Neural progenitor cell (in vitro differentiated cells): ENCODE results near the gene TUBA4B. TPM values are rescaled to one million over a fixed set of nuclear protein-coding genes. Genes with fewer than 3 reads are reported as not detected.

Experiments
- DNase-seq: peaks from one replicate; pipeline ENCODE4 v3.0.0-alpha.2; 2016; ENCODE audit warnings: low spot score
- H2AFZ ChIP-seq: fragments of 200-600 bp; sonication (generic); replicated peaks from 2 replicates; pipeline ENCODE4 v1.6.1; 2016; ENCODE audit warnings: antibody characterized with exemption
- H3F3A ChIP-seq: fragments of 200-600 bp; sonication (generic); 2 replicates; pipeline ENCODE4 v1.6.1; 2016; ENCODE audit warnings: antibody characterized with exemption, low read depth
- H3K27ac ChIP-seq: fragments of 200-600 bp; sonication (generic); 2 replicates; pipeline ENCODE4 v1.5.1; 2016; ENCODE audit warnings: mild to moderate bottlenecking
- H3K27me3 ChIP-seq: fragments of 200-600 bp; sonication (generic); 2 replicates; pipeline ENCODE4 v1.6.1; 2016; ENCODE audit warnings: mild to moderate bottlenecking, moderate library complexity
- H3K36me3 ChIP-seq: fragments of 200-600 bp; sonication (generic); 2 replicates; pipeline ENCODE4 v1.5.1; 2016
- H3K4me1 ChIP-seq: fragments of 200-600 bp; sonication (generic); 2 replicates; pipeline ENCODE4 v1.6.1; 2016; ENCODE audit warnings: mixed run types
- H3K4me2 ChIP-seq: fragments of 200-600 bp; sonication (generic); 2 replicates; pipeline ENCODE4 v1.6.1; 2016
- H3K4me3 ChIP-seq: fragments of 200-600 bp; sonication (generic); 2 replicates; pipeline ENCODE4 v1.5.1; 2016
- H3K79me2 ChIP-seq: fragments of 200-600 bp; sonication (generic); 2 replicates; pipeline ENCODE4 v1.6.1; 2016; ENCODE audit warnings: low read depth
- H3K9ac ChIP-seq: fragments of 200-600 bp; sonication (generic); 2 replicates; pipeline ENCODE4 v1.6.1; 2016
- H3K9me3 ChIP-seq: fragments of 200-600 bp; sonication (generic); 2 replicates; pipeline ENCODE4 v1.5.1; 2016; ENCODE audit warnings: low read depth
- H4K20me1 ChIP-seq: fragments of 200-600 bp; sonication (generic); 2 replicates; pipeline ENCODE4 v1.6.1; 2016; ENCODE audit warnings: low read depth
- H3K27ac Mint-ChIP-seq: 3 replicates; pipeline ENCODE4 v1.8.0; 2021; ENCODE audit warnings: mixed read lengths
- H3K27me3 Mint-ChIP-seq: 2 replicates; pipeline ENCODE4 v1.8.0; 2022; ENCODE audit warnings: low read depth, mild to moderate bottlenecking, inconsistent platforms, moderate library complexity, mixed read lengths; ENCODE audit not compliant: insufficient read depth
- H3K36me3 Mint-ChIP-seq: 3 replicates; pipeline ENCODE4 v1.8.0; 2021; ENCODE audit warnings: mixed read lengths
- H3K4me1 Mint-ChIP-seq: 3 replicates; pipeline ENCODE4 v1.8.0; 2021; ENCODE audit warnings: mixed read lengths
- H3K4me3 Mint-ChIP-seq: 3 replicates; pipeline ENCODE4 v1.8.0; 2021; ENCODE audit warnings: mild to moderate bottlenecking, moderate library complexity, mixed read lengths
- H3K9me3 Mint-ChIP-seq: 3 replicates; pipeline ENCODE4 v1.8.0; 2020; ENCODE audit warnings: mixed read lengths
- CTCF ChIP-seq: fragments of 200-600 bp; sonication (generic); IDR thresholded peaks from 2 replicates; pipeline ENCODE4 v1.5.1; 2017; ENCODE audit warnings: antibody characterized with exemption, mild to moderate bottlenecking
- EZH2 ChIP-seq: fragments of 200-600 bp; sonication (generic); IDR thresholded peaks from 2 replicates; pipeline ENCODE4 v1.6.1; 2017; ENCODE audit warnings: antibody characterized with exemption, mild to moderate bottlenecking, moderate library complexity
- EZH2phosphoT487 ChIP-seq: fragments of 200-600 bp; sonication (generic); IDR thresholded peaks from 2 replicates; pipeline ENCODE4 v1.6.1; 2017; ENCODE audit warnings: antibody characterized with exemption
- total RNA-seq: library from RNA; depleted of rRNA; stranded (reverse); fragments of >200 nt; gene quantifications from 2 replicates; pipeline ENCODE4 v1.2.3, GENCODE V29; 2015; ENCODE audit warnings: low replicate concordance

Gene TUBA4B
- total RNA-seq, 1 donor from 2014 or later: not detected

DNA sequence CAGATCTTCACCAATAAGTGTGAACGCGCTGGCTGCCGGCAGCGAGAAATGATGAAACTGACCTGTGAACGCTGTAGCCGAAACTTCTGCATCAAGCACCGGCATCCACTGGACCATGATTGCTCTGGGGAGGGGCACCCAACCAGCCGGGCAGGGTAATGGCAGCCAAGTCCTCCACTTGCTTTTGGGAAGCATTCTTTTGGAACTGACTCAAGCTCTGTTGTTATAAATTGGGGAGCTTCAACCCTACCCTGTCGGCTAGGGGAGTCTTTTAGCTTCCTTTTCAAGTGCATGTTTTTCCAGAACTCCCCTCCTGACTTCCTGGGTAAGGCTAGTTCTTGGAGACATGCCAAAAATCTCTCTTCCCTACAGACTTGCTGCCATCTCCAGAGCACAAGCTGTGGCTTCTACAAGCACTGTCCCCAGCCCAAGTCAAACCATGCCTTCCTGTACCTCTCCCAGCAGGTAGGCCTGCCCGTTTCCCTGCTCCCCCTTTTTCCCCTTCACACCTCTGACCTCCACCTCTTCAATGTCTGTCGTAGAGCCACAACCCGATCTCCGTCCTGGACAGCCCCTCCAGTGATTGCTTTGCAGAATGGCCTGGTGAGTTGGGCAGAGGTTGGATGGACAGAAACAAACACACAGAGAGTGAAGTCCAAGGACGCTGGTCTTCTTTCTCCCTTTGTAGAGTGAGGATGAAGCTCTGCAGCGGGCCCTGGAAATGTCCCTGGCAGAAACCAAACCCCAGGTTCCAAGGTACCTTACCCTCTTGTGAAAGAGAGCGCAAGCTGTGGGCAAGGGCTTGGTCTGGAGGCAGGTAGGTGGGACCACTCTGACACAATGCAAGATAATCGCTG is 44.9 kb upstream of the TUBA4B start:
- Histone ChIP-seq H3K4me2 (peak overlapping the region; percentile 76), H2AFZ (no peak overlapping the region), H3K36me3 (no peaks in the 10 kb centered on the region), H3K27ac (no peak overlapping the region), H3K4me1 (peaks cover 7% of the 10 kb centered on the region), H3K79me2 (no peaks in the 10 kb centered on the region), H3F3A (peaks cover 26% of the 10 kb centered on the region), H3K27me3 (no peaks in the 10 kb centered on the region), H4K20me1 (no peaks in the 10 kb centered on the region), H3K9ac (no peak overlapping the region), H3K4me3 (peak overlapping the region; percentile 66), H3K9me3 (no peaks in the 10 kb centered on the region)
- Mint-ChIP-seq H3K4me1 (peaks cover 19% of the 10 kb centered on the region), H3K27me3 (peaks cover 3% of the 10 kb centered on the region), H3K9me3 (peaks cover 4% of the 10 kb centered on the region), H3K27ac (no peak overlapping the region), H3K36me3 (peaks cover 5% of the 10 kb centered on the region), H3K4me3 (peak overlapping the region; percentile 95)
- TF ChIP-seq EZH2phosphoT487 (no peak), CTCF (no peak), EZH2 (no peak)
- DNase-seq: no peak

- Mint-ChIP-seq H3K4me3 (peak overlapping the region; percentile 43), H3K9me3 (no peaks in the 10 kb centered on the region), H3K27me3 (peaks cover 5% of the 10 kb centered on the region), H3K36me3 (peaks cover 12% of the 10 kb centered on the region), H3K4me1 (peaks cover 19% of the 10 kb centered on the region), H3K27ac (peak overlapping the region; percentile 21)
- Histone ChIP-seq H3K9ac (no peak overlapping the region), H3K4me3 (no peak overlapping the region), H3K36me3 (no peaks in the 10 kb centered on the region), H3K27ac (no peak overlapping the region), H4K20me1 (no peaks in the 10 kb centered on the region), H3K9me3 (no peaks in the 10 kb centered on the region), H3K4me2 (no peak overlapping the region), H3K4me1 (peaks cover 7% of the 10 kb centered on the region), H3F3A (peaks cover 22% of the 10 kb centered on the region), H2AFZ (no peak overlapping the region), H3K79me2 (no peaks in the 10 kb centered on the region), H3K27me3 (no peaks in the 10 kb centered on the region)
- TF ChIP-seq CTCF (no peak), EZH2 (no peak)
- DNase-seq: no peak
Measured at GRCh38 chr2:219209236-219210195, 43.5 kb upstream of the TUBA4B start.

DNA sequence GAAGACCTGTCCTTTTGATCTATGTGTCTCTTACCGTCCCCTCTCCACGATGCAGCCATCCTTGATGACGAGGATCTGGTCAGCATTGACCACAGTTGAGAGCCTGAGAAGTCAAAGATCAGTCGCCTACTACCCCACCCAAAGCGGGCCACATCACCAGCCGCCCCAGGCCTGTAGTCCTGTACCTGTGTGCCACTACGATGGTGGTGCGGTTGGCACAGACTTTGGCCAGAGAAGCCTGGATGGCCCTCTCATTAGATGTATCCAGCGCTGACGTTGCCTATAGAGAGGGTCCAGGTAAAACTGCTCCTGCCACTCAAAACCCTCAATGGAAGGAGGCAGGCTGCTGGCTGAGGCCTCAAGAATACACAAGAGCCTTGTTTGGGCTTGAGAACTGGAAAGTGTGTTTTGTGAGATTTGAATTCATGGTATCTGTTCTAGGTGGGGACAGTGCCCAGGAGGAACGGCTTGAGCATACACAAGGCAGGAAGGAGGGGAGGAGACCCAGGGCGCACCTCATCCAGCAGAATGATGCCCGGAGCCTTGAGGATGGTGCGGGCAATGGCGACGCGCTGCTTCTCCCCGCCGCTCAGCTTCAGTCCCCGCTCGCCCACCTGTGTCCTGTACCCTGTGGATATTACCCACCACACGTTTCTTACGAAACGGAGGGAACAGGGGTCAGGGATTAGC is 42.7 kb upstream of the TUBA4B start:
- Mint-ChIP-seq H3K9me3 (no peaks in the 10 kb centered on the region), H3K36me3 (peaks cover 12% of the 10 kb centered on the region), H3K27ac (peak overlapping the region; percentile 21), H3K27me3 (peaks cover 5% of the 10 kb centered on the region), H3K4me3 (peak overlapping the region; percentile 25), H3K4me1 (peaks cover 19% of the 10 kb centered on the region)
- Histone ChIP-seq H3K79me2 (no peaks in the 10 kb centered on the region), H2AFZ (no peak overlapping the region), H3K27ac (no peak overlapping the region), H3K27me3 (no peaks in the 10 kb centered on the region), H3K9me3 (no peaks in the 10 kb centered on the region), H3K36me3 (no peaks in the 10 kb centered on the region), H3K4me3 (no peak overlapping the region), H3K4me2 (no peak overlapping the region), H4K20me1 (no peaks in the 10 kb centered on the region), H3K9ac (no peak overlapping the region), H3F3A (peaks cover 22% of the 10 kb centered on the region), H3K4me1 (peaks cover 7% of the 10 kb centered on the region)
- no peak for DNase-seq
- TF ChIP-seq CTCF (no peak), EZH2phosphoT487 (no peak), EZH2 (no peak)
